ENCODE data around the gene CTNNAL1. TPM values are rescaled to one million over a fixed set of nuclear protein-coding genes. Genes with fewer than 3 reads are reported as not detected.

The CTNNAL1 gene
- total and polyA plus RNA-seq, 9 of the 15 experiments (the other 6 are each of a cell fraction or from before 2014, with no cell fraction given) = 23.2 to 78.0 (median 46.7) TPM

DNA sequence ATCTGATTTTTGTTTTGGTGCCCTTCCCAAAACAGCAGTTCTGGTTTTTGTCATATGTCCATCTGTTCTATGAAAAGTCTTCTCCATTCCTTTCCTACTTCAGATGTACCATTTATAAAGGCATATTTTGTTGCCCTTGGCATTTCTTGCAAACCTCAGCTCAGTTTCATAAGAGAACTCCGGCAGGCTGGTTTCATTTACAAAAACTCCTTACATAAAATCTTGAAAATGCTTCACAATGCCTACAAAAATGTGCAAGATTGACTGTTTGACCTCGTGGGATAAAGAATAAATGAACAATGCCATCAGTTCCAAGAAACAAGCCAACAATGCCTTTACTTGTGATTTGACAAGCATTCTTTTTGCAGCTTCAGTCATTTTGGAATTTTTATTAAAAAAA lies 39.1 kb upstream of the CTNNAL1 start:
- Histone ChIP-seq H3K9me3 (replicated peaks; ENCODE audit: control insufficient read depth, insufficient read depth, low read depth, low read length) (no peaks in the 10 kb centered on the region), H3K9ac (ENCODE audit: insufficient read depth in 1 of 2, low read depth in 2 of 2, low read length in 2 of 2) (no peak overlapping the region), H3K79me2 (ENCODE audit: control insufficient read depth, insufficient read depth, low read length) (no peaks in the 10 kb centered on the region), H4K20me1 (replicated peaks; ENCODE audit: control insufficient read depth, insufficient read depth, low read length) (no peaks in the 10 kb centered on the region), H3K4me1 (replicated peaks in 1 of 2; ENCODE audit: control insufficient read depth in 2 of 2, insufficient read depth in 2 of 2, low read length in 2 of 2) (no peaks in the 10 kb centered on the region), H3K27me3 (ENCODE audit: control insufficient read depth in 2 of 2, insufficient read depth in 2 of 2, low read length in 2 of 2) (no peaks in the 10 kb centered on the region), H3K27ac (ENCODE audit: extremely low read depth, low read depth, low read length) (no peak overlapping the region), H2AFZ (ENCODE audit: low read depth, low read length) (no peak overlapping the region), H3K9me1 (ENCODE audit: control insufficient read depth, insufficient read depth, low read length) (no peaks in the 10 kb centered on the region), H3K4me3 (no peak overlapping the region), H3K36me3 (ENCODE audit: control insufficient read depth, insufficient read depth, low read length) (peaks cover 91% of the 10 kb centered on the region), H3K4me2 (ENCODE audit: insufficient read depth, low read length) (no peak overlapping the region)
- no peak for ATAC-seq
- no peak for TF ChIP-seq SRSF7 (optimal IDR thresholded peaks at IDR 0.05; ENCODE audit: low read depth, low read length)
- no peak for TF ChIP-seq ATF2 (CRISPR knock-in tag; IDR thresholded peaks at IDR 0.05)
- no peak for DNase-seq (ENCODE audit: extremely low read depth in 1 of 4, low spot score in 3 of 4)
- intact Hi-C loops (cut with micrococcal nuclease) = no loop called here
- 97% methylated on average over 2 of the region's 2 CpGs for WGBS (ENCODE audit: insufficient coverage, low coverage, missing lambda C conversion rate)
- no TSS peak for BruUV-seq (replicated peaks)
- in situ Hi-C loops (cut with MboI) = no loop called here
- ChIA-PET POLR2A (interaction anchor here (0.6 to 1.3 kb wide), 4 partner anchors 8 to 106 kb away, joined by 3 to 5 read pairs (median 4); no protein-coding TSS in a partner anchor), CTCF (ENCODE audit: low intra/inter-chr PET ratio) (no interaction called here)
- no peak for FAIRE-seq

- no peak for ATAC-seq
- H3K27ac ChIP-seq (ENCODE audit: extremely low read depth, low read depth, low read length) = no peak overlapping the region
Observed at GRCh38 chr9:109051733-109052132, 38.4 kb upstream of the CTNNAL1 start.

More at GRCh38 chr9:109051733-109052132, 38.4 kb upstream of the CTNNAL1 start:
- in situ Hi-C loops (cut with MboI) (no loop called here), intact Hi-C loops (cut with micrococcal nuclease) (no loop called here)
- no peaks in the 10 kb centered on the region for H3K4me1 ChIP-seq (replicated peaks in 1 of 2; ENCODE audit: control insufficient read depth in 2 of 2, insufficient read depth in 2 of 2, low read length in 2 of 2)
- 79% methylated on average over 1 of the region's 1 CpG for WGBS (ENCODE audit: insufficient coverage, low coverage, missing lambda C conversion rate)
- peaks cover 91% of the 10 kb centered on the region for H3K36me3 ChIP-seq (ENCODE audit: control insufficient read depth, insufficient read depth, low read length)
- ChIA-PET CTCF (ENCODE audit: low intra/inter-chr PET ratio) (no interaction called here), POLR2A (interaction anchor here (0.6 to 1.3 kb wide), 4 partner anchors 8 to 105 kb away, joined by 3 to 5 read pairs (median 4); no protein-coding TSS in a partner anchor)
- H2AFZ ChIP-seq (ENCODE audit: low read depth, low read length) = no peak overlapping the region
- DNase-seq (ENCODE audit: extremely low read depth in 1 of 4, low spot score in 3 of 4) (no peak), FAIRE-seq (no peak)
- no peak overlapping the region for H3K9ac ChIP-seq (ENCODE audit: insufficient read depth in 1 of 2, low read depth in 2 of 2, low read length in 2 of 2)
- H4K20me1 ChIP-seq (replicated peaks; ENCODE audit: control insufficient read depth, insufficient read depth, low read length) = no peaks in the 10 kb centered on the region
- no peaks in the 10 kb centered on the region for H3K79me2 ChIP-seq (ENCODE audit: control insufficient read depth, insufficient read depth, low read length)
- H3K4me2 ChIP-seq (ENCODE audit: insufficient read depth, low read length) = no peak overlapping the region
- no peaks in the 10 kb centered on the region for H3K27me3 ChIP-seq (ENCODE audit: control insufficient read depth in 2 of 2, insufficient read depth in 2 of 2, low read length in 2 of 2)
- no TSS peak for BruUV-seq (replicated peaks)
- no peaks in the 10 kb centered on the region for H3K9me1 ChIP-seq (ENCODE audit: control insufficient read depth, insufficient read depth, low read length)
- H3K4me3 ChIP-seq = no peak overlapping the region
- TF ChIP-seq ZNF263 (CRISPR knock-in tag; IDR thresholded peaks at IDR 0.05; ENCODE audit: borderline replicate concordance) = no peak
- H3K9me3 ChIP-seq (replicated peaks; ENCODE audit: control insufficient read depth, insufficient read depth, low read depth, low read length) = no peaks in the 10 kb centered on the region
